ENCODE data around the gene NHS. TPM values are rescaled to one million over a fixed set of nuclear protein-coding genes. Genes with fewer than 3 reads are reported as not detected.

The NHS gene
- total RNA-seq, 2 donors from 2014 or later = 1.2 to 2.7 TPM

GRCh38 chrX:17465201-17465600, 90.2 kb downstream of the NHS start:
- ATAC-seq = no peak

GRCh38 chrX:17465802-17466201, 90.8 kb downstream of the NHS start:
- H3K27ac Mint-ChIP-seq = no peak overlapping the region
- no peaks in the 10 kb centered on the region for H3K36me3 Mint-ChIP-seq
- DNase-seq (ENCODE audit: low spot score in 2 of 2) (no peak), ATAC-seq (no peak)
- H3K9me3 Mint-ChIP-seq = no peaks in the 10 kb centered on the region

More at GRCh38 chrX:17465201-17465600, 90.2 kb downstream of the NHS start:
- no peak overlapping the region for H3K27ac Mint-ChIP-seq
- no peaks in the 10 kb centered on the region for H3K9me3 Mint-ChIP-seq
- H3K36me3 Mint-ChIP-seq = no peaks in the 10 kb centered on the region
- DNase-seq (ENCODE audit: low spot score in 2 of 2) = no peak

- H3K9me3 Mint-ChIP-seq = no peaks in the 10 kb centered on the region
- ATAC-seq (no peak), DNase-seq (ENCODE audit: low spot score in 2 of 2) (no peak)
- H3K36me3 Mint-ChIP-seq = no peaks in the 10 kb centered on the region
- H3K27ac Mint-ChIP-seq = no peak overlapping the region
These were observed 95.1 kb downstream of the NHS start for GRCh38 chrX:17470136-17470535.

DNA sequence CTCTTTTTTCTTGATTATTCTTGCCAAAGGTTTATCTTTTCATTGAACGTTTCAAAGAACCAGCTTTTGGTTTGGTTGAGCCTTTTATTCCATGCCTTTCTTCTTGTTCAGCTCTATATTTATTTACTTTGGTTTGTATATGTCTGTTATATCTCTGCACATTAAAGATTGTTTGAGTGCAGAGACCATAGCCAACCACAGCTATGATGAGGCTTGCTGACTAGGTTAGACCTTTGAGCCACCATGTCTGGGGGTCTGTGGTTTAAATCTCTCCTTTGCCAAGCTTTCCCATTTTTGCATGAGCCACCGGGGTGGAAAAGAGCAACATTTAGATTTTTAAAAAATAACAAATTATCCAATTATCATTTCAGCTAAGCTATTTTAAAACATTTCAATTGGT, 96.1 kb downstream of the NHS start:
- H3K9me3 Mint-ChIP-seq = no peaks in the 10 kb centered on the region
- ATAC-seq (no peak), DNase-seq (ENCODE audit: low spot score in 2 of 2) (no peak)
- no peaks in the 10 kb centered on the region for H3K36me3 Mint-ChIP-seq
- no peak overlapping the region for H3K27ac Mint-ChIP-seq

GRCh38 chrX:17471861-17472260, 96.9 kb downstream of the NHS start:
- DNase-seq (ENCODE audit: low spot score in 2 of 2) (no peak), ATAC-seq (no peak)
- Mint-ChIP-seq H3K36me3 (no peaks in the 10 kb centered on the region), H3K27ac (no peak overlapping the region), H3K9me3 (no peaks in the 10 kb centered on the region)

DNA sequence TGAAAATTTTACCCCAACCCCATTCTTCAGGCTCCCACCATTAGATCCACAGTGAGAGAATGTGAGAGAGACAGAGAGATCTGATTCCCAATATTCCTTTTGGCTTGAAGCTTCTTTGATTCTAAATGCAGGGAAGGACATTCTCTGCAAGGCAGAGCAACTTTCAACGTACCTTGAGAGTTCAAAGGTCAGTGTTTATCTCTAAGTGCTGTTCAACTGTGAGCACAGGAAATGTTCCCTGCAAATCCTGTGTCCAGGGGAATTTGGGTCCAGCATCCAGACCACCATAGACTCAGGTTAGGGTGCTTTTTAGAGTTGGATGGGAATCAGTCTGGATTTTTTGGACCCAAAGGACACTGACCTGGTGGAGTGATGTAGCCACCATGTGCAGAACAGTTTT, 97.4 kb downstream of the NHS start:
- ATAC-seq = no peak
- Mint-ChIP-seq H3K9me3 (no peaks in the 10 kb centered on the region), H3K36me3 (no peaks in the 10 kb centered on the region), H3K27ac (no peak overlapping the region)
- DNase-seq (ENCODE audit: low spot score in 2 of 2) = no peak

DNA sequence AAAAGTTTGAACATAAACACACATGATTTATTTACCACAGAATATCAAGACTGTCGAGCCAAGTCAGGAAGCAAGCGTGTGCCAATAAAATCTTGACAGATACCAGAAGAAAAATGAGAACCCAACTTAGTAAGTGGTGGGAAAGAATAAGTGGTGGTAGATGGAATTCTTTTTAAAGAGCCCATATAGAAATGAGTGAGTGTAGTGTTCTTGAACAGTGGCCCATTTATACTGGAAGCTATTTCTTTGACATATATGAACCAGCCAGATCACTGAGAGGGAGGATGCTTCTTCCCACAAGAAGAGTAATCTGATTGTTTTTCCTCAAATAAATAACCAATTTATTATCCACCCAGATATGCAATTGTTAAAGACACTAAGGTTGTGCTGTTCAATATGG, 98.0 kb downstream of the NHS start:
- no peak for DNase-seq (ENCODE audit: low spot score in 2 of 2)

GRCh38 chrX:17474892-17475291, 99.9 kb downstream of the NHS start:
- DNase-seq (ENCODE audit: low spot score in 2 of 2) (no peak), ATAC-seq (no peak)
- Mint-ChIP-seq H3K9me3 (no peaks in the 10 kb centered on the region), H3K36me3 (no peaks in the 10 kb centered on the region), H3K27ac (no peak overlapping the region)

More for the DNA sequence above, 98.0 kb downstream of the NHS start:
- ATAC-seq = no peak
- Mint-ChIP-seq H3K36me3 (no peaks in the 10 kb centered on the region), H3K27ac (no peak overlapping the region), H3K9me3 (no peaks in the 10 kb centered on the region)

GRCh38 chrX:17475449-17476217, 100.6 kb downstream of the NHS start:
- no peak for DNase-seq (ENCODE audit: low spot score in 2 of 2)
- no peaks in the 10 kb centered on the region for H3K36me3 Mint-ChIP-seq
- H3K9me3 Mint-ChIP-seq = no peaks in the 10 kb centered on the region
- no peak for ATAC-seq
- H3K27ac Mint-ChIP-seq = no peak overlapping the region

GRCh38 chrX:17476411-17476810, 101.4 kb downstream of the NHS start:
- ATAC-seq = no peak
- Mint-ChIP-seq H3K27ac (no peak overlapping the region), H3K36me3 (no peaks in the 10 kb centered on the region), H3K9me3 (no peaks in the 10 kb centered on the region)
- DNase-seq (ENCODE audit: low spot score in 2 of 2) = no peak

- DNase-seq (ENCODE audit: low spot score in 2 of 2) (no peak), ATAC-seq (no peak)
- H3K36me3 Mint-ChIP-seq = no peaks in the 10 kb centered on the region
- H3K27ac Mint-ChIP-seq = no peak overlapping the region
- H3K9me3 Mint-ChIP-seq = no peaks in the 10 kb centered on the region
These were observed 106.1 kb downstream of the NHS start for GRCh38 chrX:17481086-17481485.

DNA sequence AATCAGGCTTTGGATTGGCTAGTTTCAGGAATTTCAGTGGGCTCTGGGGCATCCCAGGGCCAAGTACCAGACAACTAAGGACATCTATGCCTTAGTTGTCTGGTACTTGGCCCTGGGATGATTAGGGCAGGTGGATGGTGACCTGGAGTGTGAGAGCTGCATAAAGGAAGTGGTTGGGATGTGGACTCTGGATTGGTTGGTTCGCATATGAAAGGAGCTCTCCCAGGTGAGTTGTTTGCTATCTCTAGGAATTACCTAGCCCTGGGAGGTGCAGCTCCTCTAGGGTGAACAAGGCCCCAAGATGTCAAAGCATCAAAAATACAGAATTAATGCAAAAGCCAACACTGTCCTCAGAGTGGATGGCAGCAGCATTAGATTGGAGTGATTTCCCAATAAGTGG, 109.6 kb downstream of the NHS start:
- ATAC-seq (no peak), DNase-seq (ENCODE audit: low spot score in 2 of 2) (no peak)
- Mint-ChIP-seq H3K36me3 (no peaks in the 10 kb centered on the region), H3K27ac (no peak overlapping the region), H3K9me3 (no peaks in the 10 kb centered on the region)

DNA sequence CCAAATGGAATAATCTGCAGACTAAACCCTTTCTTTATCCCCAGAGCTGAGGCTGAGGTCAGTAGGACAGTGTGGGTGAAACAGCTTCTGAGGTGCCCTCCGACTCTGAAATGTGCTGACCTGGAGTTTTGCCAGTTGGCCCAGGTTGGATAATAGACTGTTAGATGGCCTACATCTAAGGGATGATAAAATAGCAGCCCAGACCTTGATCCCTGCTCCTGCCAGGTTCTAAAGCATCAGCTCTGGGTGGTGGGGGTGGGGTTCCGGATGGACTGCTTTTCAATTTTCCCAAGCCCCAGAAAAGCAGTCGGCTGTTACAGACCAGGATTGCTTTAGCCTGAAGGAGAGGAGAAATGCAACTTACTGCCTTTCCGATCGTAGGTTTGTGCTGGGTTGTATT, 110.4 kb downstream of the NHS start:
- DNase-seq (ENCODE audit: low spot score in 2 of 2) = no peak
- no peaks in the 10 kb centered on the region for H3K9me3 Mint-ChIP-seq
- no peaks in the 10 kb centered on the region for H3K36me3 Mint-ChIP-seq
- no peak overlapping the region for H3K27ac Mint-ChIP-seq
- no peak for ATAC-seq

- DNase-seq (ENCODE audit: low spot score in 2 of 2) = no peak
- peaks cover 0 to 5% of the 10 kb centered on the region in 2 donors for H3K36me3 Mint-ChIP-seq
- ATAC-seq = no peak
- H3K27ac Mint-ChIP-seq = no peak overlapping the region
- peaks cover 4% of the 10 kb centered on the region in 2 donors for H3K9me3 Mint-ChIP-seq
These were observed 113.0 kb downstream of the NHS start for GRCh38 chrX:17488036-17488435.

- H3K27ac Mint-ChIP-seq = no peak overlapping the region
- peaks cover 4% of the 10 kb centered on the region in 2 donors for H3K9me3 Mint-ChIP-seq
- ATAC-seq (no peak), DNase-seq (ENCODE audit: low spot score in 2 of 2) (no peak)
- H3K36me3 Mint-ChIP-seq = peaks cover 0 to 5% of the 10 kb centered on the region in 2 donors
These were observed 119.2 kb downstream of the NHS start for GRCh38 chrX:17494216-17494615.

- H3K27ac Mint-ChIP-seq = no peak overlapping the region
- ATAC-seq (no peak), DNase-seq (ENCODE audit: low spot score in 2 of 2) (no peak)
- H3K36me3 Mint-ChIP-seq = peaks cover 0 to 5% of the 10 kb centered on the region in 2 donors
- H3K9me3 Mint-ChIP-seq = peaks cover 4% of the 10 kb centered on the region in 2 donors
These were observed 120.1 kb downstream of the NHS start for GRCh38 chrX:17495052-17495451.

- Mint-ChIP-seq H3K36me3 (peaks cover 0 to 5% of the 10 kb centered on the region in 2 donors), H3K9me3 (peaks cover 4% of the 10 kb centered on the region in 2 donors), H3K27ac (no peak overlapping the region)
- DNase-seq (ENCODE audit: low spot score in 2 of 2) (no peak), ATAC-seq (no peak)
These were observed 121.4 kb downstream of the NHS start for GRCh38 chrX:17496407-17496806.

DNA sequence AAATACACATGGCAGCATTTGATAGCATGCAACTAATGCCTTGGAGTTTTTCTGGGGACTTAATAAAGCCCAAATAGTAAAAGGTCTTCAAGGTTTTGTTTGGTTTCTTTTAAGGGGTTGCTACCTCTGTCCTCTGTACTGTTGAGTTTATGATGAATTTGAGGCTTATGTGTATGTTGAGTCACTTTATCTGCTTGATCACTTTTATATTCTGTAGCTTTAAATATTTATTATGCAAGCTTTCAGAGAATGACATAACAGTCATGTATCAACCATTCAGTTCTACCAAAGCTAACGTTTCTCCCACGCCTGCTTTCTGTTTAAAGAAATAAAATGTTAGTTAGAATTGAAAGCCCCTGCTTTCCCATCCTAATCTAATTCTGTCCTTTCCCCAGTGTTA, 122.2 kb downstream of the NHS start:
- ATAC-seq (no peak), DNase-seq (ENCODE audit: low spot score in 2 of 2) (no peak)
- Mint-ChIP-seq H3K27ac (no peak overlapping the region), H3K36me3 (peaks cover 0 to 2% of the 10 kb centered on the region in 2 donors), H3K9me3 (peaks cover under 1% of the 10 kb centered on the region in 2 donors)

Data from activated naive CD4-positive, alpha-beta T cell treated with anti-CD3 and anti-CD28 coated beads, Interleukin-2, amount 50 U/mL, for 72 hours (primary cell).